ENCODE measurements around the gene CDK5RAP3.

Gene CDK5RAP3

GRCh38 chr17:47956791-47957590 lies 13.9 kb upstream of the CDK5RAP3 start:
- H3K4me3 ChIP-seq (ENCODE audit: low read length) = no peak overlapping the region
- DNase-seq (ENCODE audit: low read depth) = no peak
- TF ChIP-seq CTCF (conservative IDR thresholded peaks at IDR 0.05; ENCODE audit: low read length) = no peak

GRCh38 chr17:47957591-47958490 lies 13.1 kb upstream of the CDK5RAP3 start, which contains the start of gene PRR15L:
Gene PRR15L, minus strand, starts transcription at chr17:47957883. Its CDS starts 4,649 bp downstream, at chr17:47953234.
- no peak for DNase-seq (ENCODE audit: low read depth)
- H3K4me3 ChIP-seq (ENCODE audit: low read length) = no peak within 1 kb of the TSS
- no peak for TF ChIP-seq CTCF (conservative IDR thresholded peaks at IDR 0.05; ENCODE audit: low read length)

GRCh38 chr17:47959825-47960655 lies 10.9 kb upstream of the CDK5RAP3 start:
- TF ChIP-seq CTCF (conservative IDR thresholded peaks at IDR 0.05; ENCODE audit: low read length) = no peak
- DNase-seq (ENCODE audit: low read depth) = no peak
- H3K4me3 ChIP-seq (ENCODE audit: low read length) = no peak overlapping the region

DNA sequence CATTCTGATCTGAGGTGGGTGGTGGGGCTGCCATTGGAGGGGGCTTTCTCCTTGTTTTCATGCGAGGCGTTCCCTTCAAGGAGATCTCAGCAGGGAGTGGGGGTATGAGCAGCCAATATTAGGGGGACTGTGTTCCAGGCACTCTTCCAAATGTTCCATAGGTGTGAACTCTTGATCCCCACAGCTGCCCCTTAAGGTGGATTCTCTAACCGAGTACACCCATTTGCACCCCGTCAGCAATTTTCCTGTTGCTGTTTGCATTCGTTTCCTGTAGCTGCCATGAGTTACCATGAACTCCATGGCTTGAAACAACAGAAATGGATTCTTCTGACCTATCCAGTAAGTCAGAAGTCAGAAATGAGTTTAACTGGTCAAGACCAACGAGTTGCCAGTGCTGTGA lies 9.5 kb upstream of the CDK5RAP3 start:
- TF ChIP-seq CTCF (conservative IDR thresholded peaks at IDR 0.05; ENCODE audit: low read length) = no peak
- no peak for DNase-seq (ENCODE audit: low read depth)
- H3K4me3 ChIP-seq (ENCODE audit: low read length) = no peak overlapping the region

- no peak for TF ChIP-seq CTCF (conservative IDR thresholded peaks at IDR 0.05; ENCODE audit: low read length)
- H3K4me3 ChIP-seq (ENCODE audit: low read length) = no peak overlapping the region
- DNase-seq (ENCODE audit: low read depth) = no peak
Measured at GRCh38 chr17:47962901-47963300, 8.0 kb upstream of the CDK5RAP3 start.

DNA sequence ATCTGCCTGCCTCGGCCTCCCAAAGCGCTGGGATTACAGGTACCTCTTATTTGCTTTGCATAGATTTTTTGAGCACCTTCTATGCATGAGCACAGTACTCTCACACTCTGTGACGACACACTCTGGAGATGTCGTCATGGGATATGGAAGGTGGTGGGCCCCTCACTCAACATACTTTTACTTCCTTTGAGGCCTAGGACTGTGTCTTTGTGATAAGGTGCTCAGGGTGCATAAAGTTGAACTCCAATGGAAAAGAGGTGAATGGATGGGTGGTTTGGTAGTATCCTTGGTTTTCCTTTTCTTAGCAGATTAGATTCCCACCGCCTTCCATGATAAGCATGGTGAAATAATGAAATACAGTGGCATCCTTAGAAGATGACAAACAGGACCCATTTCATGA lies 6.1 kb upstream of the CDK5RAP3 start:
- TF ChIP-seq CTCF (conservative IDR thresholded peaks at IDR 0.05; ENCODE audit: low read length) = no peak

More for the DNA sequence above, 6.1 kb upstream of the CDK5RAP3 start:
- no peak for DNase-seq (ENCODE audit: low read depth)
- H3K4me3 ChIP-seq (ENCODE audit: low read length) = no peak overlapping the region
